Caki2 (cell line): Measurements from ENCODE around the gene ASPN. TPM values are rescaled to one million over a fixed set of nuclear protein-coding genes. Genes with fewer than 3 reads are reported as not detected.
"Not testable (repeated sequence)": the region's sequence is repeated elsewhere in the genome, so short reads cannot be mapped to it uniquely, and the experiment has no call there.

Source experiments
- DNase-seq: peaks from one replicate; pipeline ENCODE4 v3.0.0-alpha.2; 2015; ENCODE audit warnings: low read depth
- in situ Hi-C: cut with HindIII; loops from 2 replicates; pipeline ENCODE4 v1.10.0; 2016; ENCODE audit warnings: low sequenced_read_pairs, low pct_unique_long_range_greater_than_20kb, mixed read lengths
- total RNA-seq: library from RNA; depleted of rRNA; stranded (reverse); fragments of >200 nt; shearing (Covaris generic); gene quantifications from 2 replicates; pipeline ENCODE4 v1.2.3, GENCODE V29; 2014; ENCODE audit warnings: low replicate concordance

The ASPN gene
- total RNA-seq, 1 experiment from 2014 or later = not detected

DNA sequence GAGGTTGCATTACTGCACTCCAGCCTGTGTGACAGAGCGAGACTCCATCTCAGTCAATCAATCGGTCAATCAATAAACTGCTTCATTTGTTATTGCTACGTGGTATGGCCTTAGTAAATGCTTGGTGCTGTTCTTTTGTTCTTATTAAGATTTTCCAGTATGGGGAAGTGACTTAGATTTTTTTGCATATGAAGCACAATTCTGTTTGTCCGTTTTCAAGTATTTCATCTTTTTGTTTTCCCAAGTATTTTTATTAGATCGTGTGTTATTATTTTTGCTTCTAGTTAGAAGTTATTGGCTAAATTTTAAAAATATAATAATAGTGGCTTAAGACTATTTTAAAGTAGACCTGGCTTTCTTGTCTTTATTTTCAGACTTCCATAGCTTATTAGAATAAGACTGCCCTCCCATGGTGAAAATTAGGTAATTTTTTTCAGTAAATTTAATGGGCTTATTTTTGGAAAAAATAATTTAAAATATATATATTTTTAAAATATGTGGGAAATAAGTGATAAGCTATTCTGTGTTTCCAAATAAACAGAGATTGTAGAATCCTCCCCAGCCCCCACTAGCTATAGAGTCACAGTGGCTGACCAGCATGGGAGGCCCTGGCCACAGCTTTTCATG, 43.3 kb downstream of the ASPN start:
- in situ Hi-C loops = no loop called here
- no peak for DNase-seq

DNA sequence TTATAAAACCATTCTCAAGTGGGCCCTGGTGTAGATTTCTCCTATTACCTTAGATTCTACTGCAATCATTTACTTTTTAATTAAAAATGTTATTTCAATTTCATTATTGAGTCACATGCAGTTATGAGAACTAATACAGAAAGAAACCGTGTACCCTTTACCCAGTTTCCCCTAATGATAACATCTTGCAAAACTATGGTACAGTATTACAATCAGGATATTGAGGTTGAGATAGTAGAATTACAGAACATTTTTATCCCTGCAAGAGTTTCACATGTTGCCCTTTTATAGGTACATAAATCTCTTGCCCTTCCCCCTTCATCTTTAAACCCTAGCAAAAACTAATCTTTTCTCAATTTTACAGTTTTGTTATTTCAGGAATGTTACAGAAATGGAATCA, 47.0 kb downstream of the ASPN start:
- DNase-seq = no peak
- in situ Hi-C loops = no loop called here

DNA sequence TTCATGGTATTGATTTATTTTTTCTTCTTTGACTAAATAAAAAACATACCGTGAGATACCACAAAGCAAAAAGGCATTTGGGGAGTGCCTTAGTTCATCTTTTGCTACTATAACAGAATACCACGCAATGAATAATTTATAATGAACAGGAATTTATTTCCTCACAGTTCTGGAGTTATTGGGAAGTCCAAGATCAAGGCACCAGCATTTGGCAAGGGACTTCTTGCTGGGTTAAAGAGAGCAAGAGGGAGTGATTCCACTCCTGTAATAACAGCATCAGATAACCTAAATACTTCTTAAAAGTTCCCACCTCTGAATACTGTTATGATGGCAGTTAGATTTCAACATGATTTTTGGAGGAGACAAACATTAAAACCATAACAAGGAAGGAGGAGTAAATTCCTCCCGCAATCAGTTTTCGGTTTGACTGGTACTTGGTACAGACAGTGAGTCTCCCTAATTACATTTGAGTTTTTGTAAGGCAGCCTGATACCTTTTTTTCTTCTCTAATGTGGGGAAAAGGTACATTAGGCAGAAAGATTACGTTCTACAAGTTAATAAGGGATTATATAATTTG, 49.2 kb downstream of the ASPN start:
- no peak for DNase-seq
- in situ Hi-C loops = no loop called here

DNA sequence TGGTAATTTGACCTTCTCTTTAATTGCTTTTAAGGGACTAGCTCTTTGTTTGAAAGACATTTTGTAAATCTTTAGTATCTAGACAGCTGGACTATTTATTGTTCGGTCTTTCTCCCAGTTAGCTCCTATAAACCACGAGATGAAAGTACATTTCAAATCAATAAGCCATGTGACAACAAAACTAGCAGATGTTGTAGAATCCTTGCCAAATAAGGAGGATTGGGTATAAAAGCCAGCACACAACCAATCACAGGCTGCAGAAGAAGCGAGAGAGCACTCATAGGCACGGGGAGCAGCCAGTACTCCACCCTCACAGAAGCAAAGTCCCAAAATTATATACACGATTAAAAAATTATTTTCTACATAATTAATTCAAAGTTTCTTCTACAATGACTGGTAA, 50.0 kb downstream of the ASPN start:
- in situ Hi-C loops = no loop called here
- no peak for DNase-seq

DNA sequence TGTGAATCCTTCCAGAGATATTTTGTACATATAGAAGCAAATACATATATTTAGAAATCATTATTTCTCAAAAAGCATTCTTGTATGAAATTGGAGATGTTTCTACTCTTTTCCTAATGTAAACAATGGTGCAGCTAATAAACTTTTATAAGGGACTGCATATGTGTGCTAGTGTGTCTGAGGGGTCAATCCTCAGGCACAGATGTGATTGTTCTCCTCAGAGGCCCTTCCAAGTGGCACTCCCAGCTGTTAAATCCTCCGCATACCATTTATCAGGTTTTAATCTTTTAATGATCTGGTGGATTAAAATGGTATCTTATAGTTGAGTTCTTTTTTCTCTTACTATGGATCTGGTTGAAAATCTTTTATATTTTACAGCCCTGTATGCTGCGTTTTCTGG, 52.5 kb downstream of the ASPN start:
- no peak for DNase-seq
- in situ Hi-C loops = no loop called here

DNA sequence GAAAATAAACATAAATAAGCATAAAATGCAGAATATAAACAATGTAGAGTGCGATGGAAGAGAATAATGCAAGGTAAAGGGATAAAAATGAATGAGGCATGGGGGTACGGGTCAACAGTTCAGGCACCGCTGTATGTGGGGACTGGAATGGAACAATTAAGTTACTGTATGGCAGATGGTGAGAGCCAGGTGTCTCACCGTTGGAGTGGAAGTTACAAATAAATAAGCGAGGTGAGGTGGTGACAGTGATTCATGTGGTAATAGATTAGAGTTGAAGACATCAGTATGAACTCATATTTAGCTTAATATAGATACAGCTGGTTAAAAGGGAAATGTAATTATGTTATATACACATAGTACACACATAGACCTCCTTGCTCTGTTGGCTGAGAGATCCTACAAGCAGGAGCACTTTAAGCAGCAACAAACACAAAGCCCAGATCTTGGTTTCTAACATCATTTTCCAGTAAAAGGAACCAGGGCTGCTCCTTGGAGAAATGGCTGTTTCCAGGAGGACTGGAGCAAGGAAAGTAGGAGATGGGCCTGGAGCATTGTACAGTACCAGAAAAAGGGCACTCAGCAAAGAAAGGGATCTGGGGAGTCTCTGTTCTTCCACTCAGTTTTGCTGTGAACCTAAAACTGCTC, 55.7 kb downstream of the ASPN start:
- no peak for DNase-seq
- in situ Hi-C loops = no loop called here

DNA sequence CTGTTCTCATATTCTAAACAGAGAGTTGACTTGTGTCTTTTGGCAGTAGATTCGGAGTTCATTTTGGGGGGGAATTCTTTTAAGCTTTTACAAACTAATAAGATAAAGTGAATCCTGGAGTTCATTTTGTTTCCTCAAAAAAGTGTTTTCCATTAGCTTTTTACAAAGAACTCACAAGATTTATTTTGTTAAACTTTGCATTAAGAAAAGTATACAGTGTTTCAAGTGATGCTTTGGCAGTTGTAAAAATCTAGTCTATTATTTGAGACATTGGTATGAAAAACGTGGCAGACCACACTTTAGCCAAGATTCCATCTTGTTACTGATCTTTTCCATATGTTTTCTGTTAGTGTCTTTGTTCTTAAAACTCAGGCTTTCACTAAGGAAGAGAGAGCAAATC, 56.8 kb downstream of the ASPN start:
- DNase-seq = no peak
- in situ Hi-C loops = no loop called here

DNA sequence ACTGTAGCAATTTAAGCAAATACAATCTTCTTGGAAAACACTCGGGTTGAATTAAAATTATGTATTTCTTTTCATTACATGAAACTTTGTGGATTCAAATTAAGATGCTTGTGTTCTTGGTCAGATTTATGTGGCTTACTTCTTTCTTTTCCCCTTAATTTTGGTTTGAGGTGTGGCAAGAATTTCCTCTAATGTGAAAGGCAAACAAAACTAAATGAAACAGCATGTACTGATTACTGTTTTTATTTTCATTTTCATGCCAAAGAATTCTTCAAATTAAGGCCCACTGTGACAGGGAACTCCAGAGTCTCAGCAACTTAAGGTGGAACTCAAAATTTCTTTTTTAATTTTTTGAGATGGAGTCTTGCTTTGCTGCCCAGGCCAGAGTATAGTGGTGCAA, 58.0 kb downstream of the ASPN start, which contains the start of gene OMD:
Gene OMD (minus strand): TSS at position 132 of the 400 bp plus-strand sequence. CDS start 6,913 bp downstream, outside the sequence.
- in situ Hi-C loops = no loop called here
- no peak for DNase-seq

DNA sequence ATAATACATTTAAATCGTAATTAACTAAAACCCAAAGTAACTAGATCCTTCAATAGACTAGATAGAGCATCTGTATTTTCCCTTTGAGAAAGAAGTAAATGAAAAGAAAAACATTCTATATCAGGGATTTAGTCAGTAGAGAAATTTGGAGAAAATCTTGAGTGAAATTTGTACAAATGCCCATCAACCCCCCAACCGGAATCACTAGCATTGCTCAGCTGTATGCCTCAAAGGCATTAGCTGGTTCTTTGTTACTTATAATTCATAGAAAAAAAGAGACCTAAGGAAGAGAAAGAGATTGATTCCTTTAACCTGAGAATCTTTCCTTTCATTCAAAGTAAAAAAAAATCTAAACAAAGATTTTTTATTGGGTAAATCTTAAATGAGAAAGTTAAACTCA, 58.7 kb downstream of the ASPN start:
- no peak for DNase-seq
- in situ Hi-C loops = no loop called here

DNA sequence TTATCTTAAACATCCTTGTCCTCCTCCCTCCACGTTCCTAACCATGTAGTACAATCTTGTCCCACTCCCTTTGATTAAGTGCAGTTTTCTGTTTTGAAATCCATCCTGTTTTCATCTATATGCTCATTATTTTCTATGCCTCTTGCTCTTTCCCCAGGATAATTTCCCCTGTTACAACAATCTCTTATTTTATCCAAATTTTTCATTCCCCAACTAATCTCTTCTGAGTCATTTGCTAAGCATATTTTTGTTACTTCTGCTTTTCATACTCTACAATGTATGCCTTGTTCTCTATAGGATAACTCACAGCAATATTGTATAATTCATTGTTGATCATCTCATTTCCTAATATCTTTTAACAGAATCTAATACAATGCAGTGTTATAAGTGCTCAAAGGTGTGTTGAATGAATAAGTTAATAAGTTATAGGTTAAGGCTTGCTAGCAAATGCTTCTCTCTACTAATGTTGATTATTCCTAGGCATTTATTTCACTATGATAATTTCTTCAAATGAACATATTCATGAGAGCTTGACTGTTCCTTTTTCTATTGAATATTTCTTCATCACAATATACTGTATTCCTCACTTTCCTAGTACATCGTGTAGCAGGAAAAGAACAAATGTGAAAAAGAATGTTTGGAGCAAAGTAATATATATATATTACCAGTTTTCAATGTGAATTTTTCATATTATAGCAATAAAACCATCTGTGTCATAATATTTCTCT, 59.5 kb downstream of the ASPN start:
- no peak for DNase-seq
- in situ Hi-C loops = no loop called here

DNA sequence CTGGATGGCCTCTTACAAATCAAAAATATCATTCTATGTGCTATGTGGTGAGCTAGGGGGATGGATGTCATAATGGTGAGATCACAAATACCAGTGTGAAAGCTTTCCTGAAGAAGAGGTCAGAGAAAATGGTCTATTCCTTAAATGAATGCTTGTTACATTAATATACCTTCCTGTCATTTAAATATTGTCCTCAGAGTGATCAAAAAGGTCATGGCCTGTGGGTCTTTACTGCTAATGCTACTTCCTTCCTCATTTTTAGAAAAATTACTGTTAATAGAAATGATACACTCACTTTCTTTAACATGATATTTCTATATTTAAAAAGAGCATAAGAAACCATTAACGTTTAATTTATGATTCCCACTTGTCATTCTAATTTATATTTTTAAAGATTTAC, 67.7 kb downstream of the ASPN start:
- no peak for DNase-seq
- in situ Hi-C loops = no loop called here

DNA sequence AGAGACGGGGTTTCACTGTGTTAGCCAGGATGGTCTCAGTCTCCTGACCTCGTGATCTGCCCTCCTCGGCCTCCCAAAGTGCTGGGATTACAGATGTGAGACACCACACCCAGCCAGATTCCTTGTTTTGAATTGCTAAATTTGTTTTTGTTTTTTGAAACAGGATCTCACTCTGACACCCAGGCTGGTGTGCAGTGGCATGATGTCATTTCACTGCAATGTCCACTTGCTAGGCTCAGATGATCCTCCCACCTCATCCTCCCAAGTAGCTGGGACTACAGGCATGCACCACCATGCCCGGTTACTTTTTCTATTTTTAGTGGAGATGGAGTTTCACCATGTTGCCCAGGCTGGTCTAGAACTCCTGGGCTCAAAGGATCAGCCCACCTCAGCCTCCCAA, 71.1 kb downstream of the ASPN start:
- DNase-seq, in situ Hi-C loops: not testable (repeated sequence)

DNA sequence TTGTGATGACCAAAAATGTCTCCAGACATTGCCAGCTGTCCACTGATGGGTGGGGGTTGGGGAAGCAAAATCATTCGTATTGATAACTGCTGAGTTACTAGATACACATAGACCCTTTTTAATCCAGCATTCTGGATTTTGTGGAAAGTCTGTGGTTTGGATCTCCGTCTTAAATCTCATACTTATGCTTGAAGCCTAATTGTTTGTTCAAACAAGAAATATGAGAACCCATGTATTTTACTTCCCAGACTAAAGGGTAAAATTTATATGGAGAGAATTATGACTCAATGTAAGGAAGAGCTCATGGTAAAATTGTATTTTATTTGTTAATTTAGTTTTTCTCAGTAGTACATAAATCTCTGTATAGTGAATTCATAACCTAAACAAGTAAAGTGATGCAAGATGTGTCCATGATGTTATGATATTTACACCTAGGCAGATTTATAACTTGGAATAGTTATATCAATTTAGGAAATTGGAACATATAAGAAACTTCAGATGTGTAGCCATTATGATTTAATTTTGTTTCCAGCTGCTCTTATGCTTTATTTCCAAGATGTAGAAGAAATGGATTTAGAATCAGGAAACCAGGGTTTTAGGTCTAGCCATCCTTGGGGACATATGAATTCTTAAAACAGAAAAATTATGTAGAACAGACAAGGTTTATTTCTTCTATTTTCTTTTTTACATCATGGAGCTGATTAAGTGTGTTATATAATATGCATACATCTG, 73.4 kb downstream of the ASPN start:
- no peak for DNase-seq
- in situ Hi-C loops = no loop called here

DNA sequence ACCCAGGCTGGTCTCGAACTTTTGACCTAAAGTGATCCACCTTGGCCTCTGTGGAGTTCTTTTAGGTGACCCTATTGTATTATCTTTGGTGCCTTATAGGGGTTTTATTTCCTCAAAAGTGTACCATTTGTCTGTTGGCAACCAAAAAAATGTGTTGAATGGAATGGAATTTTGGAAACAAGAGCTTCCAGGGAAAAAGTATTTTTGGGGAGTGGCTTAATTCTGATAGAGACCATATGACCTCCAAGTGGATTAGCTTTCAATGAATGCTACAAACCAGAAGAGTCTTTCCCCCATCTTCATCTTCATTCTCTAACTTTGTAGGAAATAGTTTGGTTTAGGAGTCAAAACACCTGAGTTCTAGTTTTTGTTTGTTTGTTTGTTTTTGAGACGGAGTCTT, 74.5 kb downstream of the ASPN start:
- DNase-seq = no peak
- in situ Hi-C loops = no loop called here

DNA sequence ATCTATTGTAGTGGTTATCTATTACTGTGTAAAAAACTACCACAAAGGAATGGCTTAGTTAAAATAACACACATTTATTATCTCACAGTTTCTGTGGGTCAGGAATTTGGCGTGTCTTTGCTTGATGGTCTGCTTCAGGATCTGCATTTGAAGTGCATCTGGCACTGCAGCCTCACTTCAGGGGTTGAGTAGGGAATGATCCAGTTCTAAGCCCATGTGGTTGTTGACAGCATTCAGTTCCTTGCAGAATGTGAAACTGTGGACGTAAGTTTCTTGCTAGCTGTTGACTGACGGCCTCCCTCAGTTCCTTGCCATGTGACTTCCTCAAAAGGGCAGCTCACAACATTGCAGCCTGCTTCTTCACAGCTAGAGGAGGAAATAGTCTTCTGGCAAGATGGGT, 75.8 kb downstream of the ASPN start:
- no peak for DNase-seq
- in situ Hi-C loops = no loop called here
